ENCODE measurements around the gene RASGRF2.
A peak's percentile ranks its signal among the peaks of the same experiment; 100 is the strongest.

The RASGRF2 gene

GRCh38 chr5:81005708-81006107 lies 45.5 kb downstream of the RASGRF2 start:
- Histone ChIP-seq H4K20me1 (ENCODE audit: insufficient read depth, low read length, poor library complexity, severe bottlenecking) (no peaks in the 10 kb centered on the region), H3F3A (ENCODE audit: low read depth) (no peaks in the 10 kb centered on the region), H3K9me2 (replicated peaks; ENCODE audit: low read depth, low read length) (no peaks in the 10 kb centered on the region), H2AFZ (ENCODE audit: low read length) (no peak overlapping the region), H3K27me3 (ENCODE audit: insufficient read depth, low read length, poor library complexity, severe bottlenecking) (no peaks in the 10 kb centered on the region), H3K4me2 (ENCODE audit: low read depth, low read length, poor library complexity, severe bottlenecking) (no peak overlapping the region), H3K79me2 (ENCODE audit: insufficient read depth, low read length) (no peaks in the 10 kb centered on the region), H3K4me1 (ENCODE audit: insufficient read depth, low read length, poor library complexity, severe bottlenecking) (peaks cover 37% of the 10 kb centered on the region), H3K36me3 (ENCODE audit: insufficient read depth, low read length) (no peaks in the 10 kb centered on the region), H3K9ac (ENCODE audit: low read depth, low read length, poor library complexity, severe bottlenecking) (no peak overlapping the region), H3K4me3 (ENCODE audit: low read length, poor library complexity, severe bottlenecking) (no peak overlapping the region), H3K9me3 (ENCODE audit: insufficient read depth, low read depth, low read length) (no peaks in the 10 kb centered on the region)
- TF ChIP-seq CTCF (conservative IDR thresholded peaks at IDR 0.05; ENCODE audit: low read length) (no peak), EZH2phosphoT487 (IDR thresholded peaks at IDR 0.05; ENCODE audit: borderline replicate concordance) (no peak)

- Histone ChIP-seq H3K4me1 (ENCODE audit: insufficient read depth, low read length, poor library complexity, severe bottlenecking) (peaks cover 37% of the 10 kb centered on the region), H3K27me3 (ENCODE audit: insufficient read depth, low read length, poor library complexity, severe bottlenecking) (no peaks in the 10 kb centered on the region), H3K9me2 (replicated peaks; ENCODE audit: low read depth, low read length) (no peaks in the 10 kb centered on the region), H3K4me3 (ENCODE audit: low read length, poor library complexity, severe bottlenecking) (peak overlapping the region; percentile 60), H2AFZ (ENCODE audit: low read length) (no peak overlapping the region), H3K4me2 (ENCODE audit: low read depth, low read length, poor library complexity, severe bottlenecking) (peak overlapping the region; percentile 69), H3K9me3 (ENCODE audit: insufficient read depth, low read depth, low read length) (no peaks in the 10 kb centered on the region), H4K20me1 (ENCODE audit: insufficient read depth, low read length, poor library complexity, severe bottlenecking) (no peaks in the 10 kb centered on the region), H3F3A (ENCODE audit: low read depth) (no peaks in the 10 kb centered on the region), H3K36me3 (ENCODE audit: insufficient read depth, low read length) (no peaks in the 10 kb centered on the region), H3K79me2 (ENCODE audit: insufficient read depth, low read length) (no peaks in the 10 kb centered on the region), H3K9ac (ENCODE audit: low read depth, low read length, poor library complexity, severe bottlenecking) (no peak overlapping the region)
- TF ChIP-seq CTCF (conservative IDR thresholded peaks at IDR 0.05; ENCODE audit: low read length), result no peak
- no peak for TF ChIP-seq EZH2phosphoT487 (IDR thresholded peaks at IDR 0.05; ENCODE audit: borderline replicate concordance)
Measured at GRCh38 chr5:81006231-81006630, 46.1 kb downstream of the RASGRF2 start.

GRCh38 chr5:81006947-81007636 lies 46.9 kb downstream of the RASGRF2 start:
- no peak for TF ChIP-seq EZH2phosphoT487 (IDR thresholded peaks at IDR 0.05; ENCODE audit: borderline replicate concordance)
- Histone ChIP-seq H3K36me3 (ENCODE audit: insufficient read depth, low read length) (no peaks in the 10 kb centered on the region), H3K4me1 (ENCODE audit: insufficient read depth, low read length, poor library complexity, severe bottlenecking) (peaks cover 37% of the 10 kb centered on the region), H4K20me1 (ENCODE audit: insufficient read depth, low read length, poor library complexity, severe bottlenecking) (no peaks in the 10 kb centered on the region), H3F3A (ENCODE audit: low read depth) (no peaks in the 10 kb centered on the region), H3K9me3 (ENCODE audit: insufficient read depth, low read depth, low read length) (no peaks in the 10 kb centered on the region), H3K79me2 (ENCODE audit: insufficient read depth, low read length) (no peaks in the 10 kb centered on the region), H2AFZ (ENCODE audit: low read length) (no peak overlapping the region), H3K9me2 (replicated peaks; ENCODE audit: low read depth, low read length) (no peaks in the 10 kb centered on the region), H3K27me3 (ENCODE audit: insufficient read depth, low read length, poor library complexity, severe bottlenecking) (no peaks in the 10 kb centered on the region), H3K4me3 (ENCODE audit: low read length, poor library complexity, severe bottlenecking) (peak overlapping the region; percentile 60), H3K4me2 (ENCODE audit: low read depth, low read length, poor library complexity, severe bottlenecking) (peak overlapping the region; percentile 69), H3K9ac (ENCODE audit: low read depth, low read length, poor library complexity, severe bottlenecking) (no peak overlapping the region)

DNA sequence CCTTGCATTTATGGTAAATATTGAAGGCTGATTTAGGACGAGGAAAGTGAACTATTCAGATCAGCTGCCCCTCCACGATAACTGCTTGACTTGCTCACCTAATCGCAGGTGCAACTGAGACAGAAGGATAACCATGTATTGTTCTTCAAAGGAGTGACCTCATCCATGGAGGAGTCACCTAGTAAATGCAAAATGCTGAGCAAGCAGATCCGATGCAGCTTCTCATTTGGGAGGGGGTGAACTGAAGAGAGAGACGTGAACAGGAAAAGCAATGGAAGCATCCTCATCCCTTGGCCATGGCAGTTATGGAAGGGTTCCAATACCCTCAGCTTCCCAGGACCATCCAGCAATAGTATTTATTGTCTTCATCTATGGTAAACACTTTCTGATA lies 47.5 kb downstream of the RASGRF2 start:
- Histone ChIP-seq H3K9ac (ENCODE audit: low read depth, low read length, poor library complexity, severe bottlenecking) (no peak overlapping the region), H3F3A (ENCODE audit: low read depth) (no peaks in the 10 kb centered on the region), H3K4me2 (ENCODE audit: low read depth, low read length, poor library complexity, severe bottlenecking) (peak overlapping the region; percentile 69), H3K9me2 (replicated peaks; ENCODE audit: low read depth, low read length) (no peaks in the 10 kb centered on the region), H3K4me3 (ENCODE audit: low read length, poor library complexity, severe bottlenecking) (peak overlapping the region; percentile 60), H3K27me3 (ENCODE audit: insufficient read depth, low read length, poor library complexity, severe bottlenecking) (no peaks in the 10 kb centered on the region), H4K20me1 (ENCODE audit: insufficient read depth, low read length, poor library complexity, severe bottlenecking) (no peaks in the 10 kb centered on the region), H3K4me1 (ENCODE audit: insufficient read depth, low read length, poor library complexity, severe bottlenecking) (peaks cover 37% of the 10 kb centered on the region), H3K9me3 (ENCODE audit: insufficient read depth, low read depth, low read length) (no peaks in the 10 kb centered on the region), H2AFZ (ENCODE audit: low read length) (no peak overlapping the region), H3K36me3 (ENCODE audit: insufficient read depth, low read length) (no peaks in the 10 kb centered on the region), H3K79me2 (ENCODE audit: insufficient read depth, low read length) (no peaks in the 10 kb centered on the region)
- TF ChIP-seq CTCF (conservative IDR thresholded peaks at IDR 0.05; ENCODE audit: low read length) (no peak), EZH2phosphoT487 (IDR thresholded peaks at IDR 0.05; ENCODE audit: borderline replicate concordance) (no peak)

Data from Loucy (cell line).